ENCODE results near the gene PHLDB2.

Gene PHLDB2

GRCh38 chr3:111819927-111820326 lies 39.1 kb upstream of the PHLDB2 start:
- DNase-seq (ENCODE audit: low read depth), result no peak

DNA sequence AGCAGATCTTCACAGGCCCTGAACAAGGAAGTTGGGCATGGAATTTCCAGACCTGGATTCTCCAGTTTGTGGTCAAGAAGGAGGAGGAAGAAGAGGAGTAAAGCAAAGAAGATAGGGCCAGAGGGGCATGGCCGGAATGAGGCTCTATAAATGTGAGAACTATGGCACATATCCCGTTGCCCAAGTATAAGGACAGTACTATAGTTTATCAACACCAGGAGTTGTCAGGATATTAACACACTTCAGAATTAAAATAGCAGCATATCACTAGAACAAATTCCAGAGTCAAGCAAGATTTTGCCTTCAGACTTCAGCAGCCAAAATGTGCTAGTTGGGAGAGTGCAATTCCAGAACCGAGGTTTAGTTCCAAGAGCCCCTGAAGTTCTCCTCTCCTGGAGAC lies 38.4 kb upstream of the PHLDB2 start:
- TF ChIP-seq, protein P1, sequence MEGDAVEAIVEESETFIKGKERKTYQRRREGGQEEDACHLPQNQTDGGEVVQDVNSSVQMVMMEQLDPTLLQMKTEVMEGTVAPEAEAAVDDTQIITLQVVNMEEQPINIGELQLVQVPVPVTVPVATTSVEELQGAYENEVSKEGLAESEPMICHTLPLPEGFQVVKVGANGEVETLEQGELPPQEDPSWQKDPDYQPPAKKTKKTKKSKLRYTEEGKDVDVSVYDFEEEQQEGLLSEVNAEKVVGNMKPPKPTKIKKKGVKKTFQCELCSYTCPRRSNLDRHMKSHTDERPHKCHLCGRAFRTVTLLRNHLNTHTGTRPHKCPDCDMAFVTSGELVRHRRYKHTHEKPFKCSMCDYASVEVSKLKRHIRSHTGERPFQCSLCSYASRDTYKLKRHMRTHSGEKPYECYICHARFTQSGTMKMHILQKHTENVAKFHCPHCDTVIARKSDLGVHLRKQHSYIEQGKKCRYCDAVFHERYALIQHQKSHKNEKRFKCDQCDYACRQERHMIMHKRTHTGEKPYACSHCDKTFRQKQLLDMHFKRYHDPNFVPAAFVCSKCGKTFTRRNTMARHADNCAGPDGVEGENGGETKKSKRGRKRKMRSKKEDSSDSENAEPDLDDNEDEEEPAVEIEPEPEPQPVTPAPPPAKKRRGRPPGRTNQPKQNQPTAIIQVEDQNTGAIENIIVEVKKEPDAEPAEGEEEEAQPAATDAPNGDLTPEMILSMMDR (IDR thresholded peaks at IDR 0.05; ENCODE audit: low read depth, low read length, missing control alignments), result no peak
- H3K4me3 ChIP-seq (ENCODE audit: low read depth, low read length), result no peak overlapping the region
- no peak for DNase-seq (ENCODE audit: low read depth)

More at GRCh38 chr3:111819927-111820326, 39.1 kb upstream of the PHLDB2 start:
- TF ChIP-seq, protein P1 (IDR thresholded peaks at IDR 0.05; ENCODE audit: low read depth, low read length, missing control alignments), result no peak
- H3K4me3 ChIP-seq (ENCODE audit: low read depth, low read length), result no peak overlapping the region

DNA sequence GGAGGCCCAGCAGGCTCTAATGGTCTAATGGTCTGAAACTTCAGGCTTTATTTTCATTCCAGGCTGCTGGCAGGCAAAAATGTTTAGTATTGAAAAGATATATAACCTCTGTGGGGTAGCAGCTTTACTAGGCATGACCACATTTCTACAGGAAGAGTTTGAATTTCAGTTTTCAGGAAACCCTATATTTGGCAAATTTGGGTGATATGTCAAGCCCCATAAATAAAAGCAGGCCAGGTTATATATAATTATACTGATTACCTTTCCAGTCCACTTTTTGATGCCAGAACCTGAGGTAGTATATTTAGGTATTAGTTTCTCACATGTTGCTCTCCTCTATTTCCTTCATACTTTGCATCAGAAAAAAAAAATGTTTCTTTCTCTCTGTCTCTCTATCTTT lies 37.2 kb upstream of the PHLDB2 start:
- no peak for DNase-seq (ENCODE audit: low read depth)
- no peak overlapping the region for H3K4me3 ChIP-seq (ENCODE audit: low read depth, low read length)
- TF ChIP-seq, protein P1 (IDR thresholded peaks at IDR 0.05; ENCODE audit: low read depth, low read length, missing control alignments), result no peak

DNA sequence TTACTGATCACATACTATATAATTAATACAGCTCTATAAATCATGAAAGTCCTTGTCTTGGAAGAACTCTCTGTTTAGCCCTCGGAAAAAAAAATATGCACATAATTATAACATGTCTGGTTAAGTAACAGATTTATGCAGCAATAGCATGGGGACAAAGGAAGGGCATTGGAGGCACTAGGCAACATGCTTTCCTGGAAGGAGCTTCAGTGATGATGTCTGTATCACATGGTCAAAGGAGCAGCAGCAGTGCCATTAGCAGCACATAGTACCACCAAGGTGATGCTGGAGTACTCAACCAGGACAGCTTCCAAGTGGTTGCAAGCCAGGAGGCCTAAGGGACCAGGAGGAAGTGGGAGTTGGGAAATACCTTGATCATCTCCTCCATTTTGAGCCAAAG lies 36.3 kb upstream of the PHLDB2 start:
- no peak for DNase-seq (ENCODE audit: low read depth)
- H3K4me3 ChIP-seq (ENCODE audit: low read depth, low read length), result no peak overlapping the region
- TF ChIP-seq, protein P1 (IDR thresholded peaks at IDR 0.05; ENCODE audit: low read depth, low read length, missing control alignments), result no peak

DNA sequence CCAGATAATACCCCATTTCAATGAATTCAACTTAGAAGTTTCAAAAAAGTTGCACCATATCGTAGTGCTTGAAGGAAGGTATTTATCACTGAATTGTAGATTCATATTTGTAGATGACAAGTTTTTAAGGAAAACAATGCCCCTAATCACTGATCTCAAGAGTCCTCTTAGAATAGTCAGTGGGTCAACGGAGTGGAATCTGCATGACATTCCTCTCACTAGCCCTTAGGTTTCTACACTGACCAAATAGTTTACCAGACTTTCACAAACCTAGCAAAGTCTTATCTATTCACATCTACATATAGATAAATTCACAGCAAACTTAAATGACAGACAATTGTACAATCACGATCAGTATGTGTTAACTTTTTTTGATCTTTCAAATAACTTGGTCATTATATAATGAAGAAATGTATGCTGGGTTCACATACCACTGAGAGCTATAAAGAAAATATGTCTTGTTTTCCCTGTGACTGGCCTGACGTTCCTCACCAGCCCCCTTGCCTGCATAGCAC lies 35.7 kb upstream of the PHLDB2 start:
- no peak overlapping the region for H3K4me3 ChIP-seq (ENCODE audit: low read depth, low read length)
- TF ChIP-seq, protein P1 (IDR thresholded peaks at IDR 0.05; ENCODE audit: low read depth, low read length, missing control alignments), result no peak
- DNase-seq (ENCODE audit: low read depth), result no peak

GRCh38 chr3:111824351-111824750 lies 34.7 kb upstream of the PHLDB2 start:
- TF ChIP-seq, protein P1 (IDR thresholded peaks at IDR 0.05; ENCODE audit: low read depth, low read length, missing control alignments), result no peak
- no peak for DNase-seq (ENCODE audit: low read depth)
- no peak overlapping the region for H3K4me3 ChIP-seq (ENCODE audit: low read depth, low read length)

- no peak overlapping the region for H3K4me3 ChIP-seq (ENCODE audit: low read depth, low read length)
- DNase-seq (ENCODE audit: low read depth), result no peak
- TF ChIP-seq, protein P1 (IDR thresholded peaks at IDR 0.05; ENCODE audit: low read depth, low read length, missing control alignments), result no peak
Observed at GRCh38 chr3:111827871-111828270, 31.2 kb upstream of the PHLDB2 start.

All from GM12864 (cell line).